Measurements from ENCODE around the gene RPRD1B.

The RPRD1B gene

GRCh38 chr20:38136421-38137245 lies 103.1 kb downstream of the RPRD1B start:
- Histone ChIP-seq H3K9me3 (ENCODE audit: control insufficient read depth, insufficient read depth, low read length) (no peaks in the 10 kb centered on the region), H3K4me1 (ENCODE audit: insufficient read depth, low read length) (peaks cover 15% of the 10 kb centered on the region), H3K9ac (ENCODE audit: low read depth, low read length) (no peak overlapping the region), H3K36me3 (ENCODE audit: insufficient read depth, low read length) (no peaks in the 10 kb centered on the region)

- Histone ChIP-seq H3K9me3 (ENCODE audit: control insufficient read depth, insufficient read depth, low read length) (no peaks in the 10 kb centered on the region), H3K9ac (ENCODE audit: low read depth, low read length) (no peak overlapping the region), H3K36me3 (ENCODE audit: insufficient read depth, low read length) (no peaks in the 10 kb centered on the region), H3K4me1 (ENCODE audit: insufficient read depth, low read length) (peaks cover 15% of the 10 kb centered on the region)
Measured at GRCh38 chr20:38137441-38138037, 104.0 kb downstream of the RPRD1B start.

- no peaks in the 10 kb centered on the region for H3K9me3 ChIP-seq (ENCODE audit: control insufficient read depth, insufficient read depth, low read length)
- no peaks in the 10 kb centered on the region for H3K36me3 ChIP-seq (ENCODE audit: insufficient read depth, low read length)
- no peak overlapping the region for H3K9ac ChIP-seq (ENCODE audit: low read depth, low read length)
- H3K4me1 ChIP-seq (ENCODE audit: insufficient read depth, low read length): peaks cover 15% of the 10 kb centered on the region
Measured at GRCh38 chr20:38138086-38138778, 104.7 kb downstream of the RPRD1B start.

GRCh38 chr20:38139156-38139912 lies 105.8 kb downstream of the RPRD1B start:
- Histone ChIP-seq H3K4me1 (ENCODE audit: insufficient read depth, low read length) (peaks cover 24% of the 10 kb centered on the region), H3K9me3 (ENCODE audit: control insufficient read depth, insufficient read depth, low read length) (no peaks in the 10 kb centered on the region), H3K9ac (ENCODE audit: low read depth, low read length) (no peak overlapping the region), H3K36me3 (ENCODE audit: insufficient read depth, low read length) (no peaks in the 10 kb centered on the region)

GRCh38 chr20:38139977-38140753 lies 106.6 kb downstream of the RPRD1B start:
- Histone ChIP-seq H3K36me3 (ENCODE audit: insufficient read depth, low read length) (no peaks in the 10 kb centered on the region), H3K9ac (ENCODE audit: low read depth, low read length) (no peak overlapping the region), H3K9me3 (ENCODE audit: control insufficient read depth, insufficient read depth, low read length) (no peaks in the 10 kb centered on the region), H3K4me1 (ENCODE audit: insufficient read depth, low read length) (peaks cover 22% of the 10 kb centered on the region)

- Histone ChIP-seq H3K9me3 (ENCODE audit: control insufficient read depth, insufficient read depth, low read length) (no peaks in the 10 kb centered on the region), H3K4me1 (ENCODE audit: insufficient read depth, low read length) (peaks cover 22% of the 10 kb centered on the region), H3K36me3 (ENCODE audit: insufficient read depth, low read length) (no peaks in the 10 kb centered on the region), H3K9ac (ENCODE audit: low read depth, low read length) (no peak overlapping the region)
Measured at GRCh38 chr20:38141204-38141888, 107.8 kb downstream of the RPRD1B start.

Data from ES-I3 (cell line).